K562 (cell line): ENCODE results near the gene ELK4. TPM values are rescaled to one million over a fixed set of nuclear protein-coding genes. Genes with fewer than 3 reads are reported as not detected.

Experiments used
- ARID2 ChIP-seq: fragments of 450-650 bp; IDR thresholded peaks from 2 replicates; pipeline ENCODE4 v1.6.1; 2017; ENCODE audit warnings: antibody characterized with exemption, mild to moderate bottlenecking
- ETV6 ChIP-seq, 3 experiments: fragments of 150-350 bp in 1 of 3; sonication (generic) in 1 of 3; formaldehyde crosslinking in 1 of 3; IDR thresholded peaks; 2 replicates each; pipeline versions ENCODE4 v1.6.1 to v1.8.0; 2014 to 2022; ENCODE audit warnings: borderline replicate concordance in 2 of 3, low read depth in 2 of 3, antibody characterized with exemption in 1 of 3, low read length in 1 of 3, mild to moderate bottlenecking in 1 of 3, missing genetic modification reagents in 1 of 3
- ILF3 ChIP-seq: fragments of 450-650 bp; IDR thresholded peaks from 2 replicates; pipeline ENCODE4 v1.6.1; 2018; ENCODE audit warnings: antibody characterized with exemption, mild to moderate bottlenecking, moderate library complexity, borderline replicate concordance
- ILK ChIP-seq: fragments of 450-650 bp; IDR thresholded peaks from 2 replicates; pipeline ENCODE4 v1.6.1; 2016; ENCODE audit warnings: missing genetic modification characterization, low read depth, mild to moderate bottlenecking, missing compliant biosample characterization, moderate library complexity, borderline replicate concordance
- MECOM ChIP-seq: fragments of 250-450 bp; sonication (Bioruptor Pico); IDR thresholded peaks from 2 replicates; pipeline ENCODE4 v1.8.0; 2022; ENCODE audit warnings: inconsistent platforms
- MED1 ChIP-seq: sonication (generic); formaldehyde crosslinking; IDR thresholded peaks from 2 replicates; pipeline ENCODE4 v1.8.1; 2023; ENCODE audit warnings: missing genetic modification reagents, borderline replicate concordance
- MXI1 ChIP-seq: IDR thresholded peaks from 2 replicates; pipeline ENCODE4 v1.6.1; 2011; ENCODE audit warnings: low read depth, mild to moderate bottlenecking, improper control_type of control experiment, low read length
- MYC ChIP-seq, 2 experiments: fragments of 250-450 bp in 1 of 2; sonication (Bioruptor Pico) in 1 of 2; IDR thresholded peaks; 2 replicates each; pipeline versions ENCODE4 v1.5.1 to v1.6.1; 2012 to 2021; ENCODE audit warnings: low read depth in 2 of 2, borderline replicate concordance in 1 of 2, improper control_type of control experiment in 1 of 2, low read length in 1 of 2, mild to moderate bottlenecking in 1 of 2, moderate library complexity in 1 of 2
- NFATC3 ChIP-seq: fragments of 450-650 bp; IDR thresholded peaks from 2 replicates; pipeline ENCODE4 v1.6.1; 2017; ENCODE audit warnings: mild to moderate bottlenecking
- PCBP2 ChIP-seq: fragments of 200-400 bp; formaldehyde crosslinking; IDR thresholded peaks from 2 replicates; pipeline ENCODE4 v1.6.1; 2018; ENCODE audit warnings: low read length, low read depth, mild to moderate bottlenecking, moderate library complexity; ENCODE audit not compliant: poor library complexity, severe bottlenecking
- PTBP1 ChIP-seq: fragments of 200-400 bp; formaldehyde crosslinking; IDR thresholded peaks from 2 replicates; pipeline ENCODE4 v1.6.1; 2017; ENCODE audit warnings: low read depth, low read length
- SLC30A9 ChIP-seq: fragments of 250-450 bp; sonication (Bioruptor Pico); IDR thresholded peaks from 2 replicates; pipeline ENCODE4 v1.8.0; 2022; ENCODE audit warnings: mild to moderate bottlenecking, moderate library complexity
- SMARCA4 ChIP-seq: fragments of 450-650 bp; IDR thresholded peaks from 2 replicates; pipeline ENCODE4 v1.6.1; 2016
- TRIM24 ChIP-seq, 2 experiments: fragments of 450-650 bp; IDR thresholded peaks; 2 replicates each; pipeline ENCODE4 v1.6.1; 2016
- ZNF224 ChIP-seq: sonication (generic); formaldehyde crosslinking; IDR thresholded peaks from 2 replicates; pipeline ENCODE4 v1.8.0; 2022; ENCODE audit warnings: mild to moderate bottlenecking, missing genetic modification reagents
- polyA plus RNA-seq, 8 experiments: library from polyadenylated mRNA; depleted of rRNA in 4 of 8; stranded (reverse) in 5 of 8; unstranded in 3 of 8; fragments of >200 nt; fragmentation: Nextera tagmentation in 2 of 8; fragmentation: Illumina TruSeq in 1 of 8; extraction: Ambion mirVana in 2 of 8; extraction: Trizol in 1 of 8; gene quantifications; 2 replicates each; pipeline versions ENCODE4 v1.2.1 to v1.2.3, GENCODE V29; 2011 to 2014; ENCODE audit warnings: inconsistent platforms in 1 of 8, missing spikeins in 1 of 8
- total RNA-seq, 7 experiments: library from RNA; depleted of rRNA in 6 of 7; stranded (reverse); fragments of >200 nt in 6 of 7; fragmentation: Illumina TruSeq in 2 of 7; extraction: Trizol in 2 of 7; gene quantifications; 2 replicates each; pipeline versions ENCODE4 v1.2.1 to v1.2.3, GENCODE V29; 2011 to 2021; ENCODE audit warnings: low replicate concordance in 1 of 7
- TF ChIP-seq, protein P1 (sequence below): sonication (generic); formaldehyde crosslinking; IDR thresholded peaks from 2 replicates; pipeline ENCODE4 v1.8.1; 2023; ENCODE audit warnings: mild to moderate bottlenecking, missing genetic modification reagents
- TF ChIP-seq, protein P2 (sequence below): fragments of 250-450 bp; sonication (Bioruptor Pico); IDR thresholded peaks from 2 replicates; pipeline ENCODE4 v1.4.0; 2020; ENCODE audit warnings: mild to moderate bottlenecking, moderate library complexity
- TF ChIP-seq, protein P3 (sequence below): fragments of 250-450 bp; sonication (Bioruptor Pico); IDR thresholded peaks from 2 replicates; pipeline ENCODE4 v1.8.0; 2021; ENCODE audit warnings: moderate library complexity, mild to moderate bottlenecking, inconsistent platforms

The ELK4 gene
- total and polyA plus RNA-seq, 9 of the 15 experiments (the other 6 are each of a cell fraction or from before 2014, with no cell fraction given) = 2.0 to 21.7 (median 9.2) TPM

DNA sequence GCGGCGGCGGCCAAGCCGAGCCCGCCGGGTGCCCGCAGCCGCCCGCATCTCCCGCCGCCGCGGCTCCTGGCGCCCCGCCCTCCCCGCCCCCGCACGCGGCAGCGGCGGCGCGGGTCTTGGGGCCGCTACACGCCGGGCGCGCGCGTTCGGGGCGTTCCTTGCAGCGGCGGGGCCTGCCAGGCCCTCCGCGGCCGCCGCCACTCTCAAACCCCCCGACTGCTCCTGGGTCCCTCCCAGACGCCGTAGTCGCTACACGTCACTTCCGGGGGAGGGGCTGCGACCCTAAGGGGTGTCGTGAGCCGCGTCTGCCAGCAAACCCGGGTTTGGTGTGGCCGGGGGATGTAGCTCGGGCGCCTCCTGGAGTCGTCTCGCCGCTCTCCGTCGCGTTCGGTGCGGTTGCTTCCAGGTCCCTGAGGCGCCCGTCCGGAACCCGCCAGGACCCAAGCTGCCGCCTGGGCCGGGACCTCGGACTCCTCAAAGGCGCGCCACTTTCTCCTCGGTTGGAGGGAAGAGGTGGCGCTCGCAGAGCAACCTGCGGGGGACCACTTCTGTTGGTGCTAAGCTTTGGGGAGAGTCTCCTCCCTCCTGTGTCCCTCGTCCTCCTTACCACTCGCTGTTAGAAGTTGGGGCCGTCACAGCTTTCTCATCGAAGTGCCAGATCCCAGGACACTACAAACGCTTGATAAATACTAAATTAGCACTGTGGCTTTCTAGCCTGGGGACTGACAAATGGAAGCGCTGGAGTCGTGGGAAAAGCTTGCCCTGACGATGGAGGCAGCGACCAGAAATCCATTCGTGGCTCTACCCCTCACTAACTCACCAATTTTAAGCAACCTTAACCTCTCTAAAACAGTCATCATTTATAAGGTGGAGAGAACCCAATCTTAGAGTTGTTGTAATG lies at the start of gene ELK4 (continued):
- TF ChIP-seq MYC (IDR thresholded peaks at IDR 0.05; ENCODE audit: low read depth, low read length) (peak; percentile 88), MYC (CRISPR knock-in tag; IDR thresholded peaks at IDR 0.05; ENCODE audit: borderline replicate concordance, low read depth) (peak; percentile 76; the same call in 1 of the 2 replicates), MXI1 (no peak), PTBP1 (no peak), MECOM (CRISPR knock-in tag) (no peak), SLC30A9 (CRISPR knock-in tag) (no peak), ARID2 (peak; percentile 72; the same call in 1 of the 2 replicates), TRIM24 (IDR thresholded peaks at IDR 0.05) (no peak), ZNF224 (CRISPR knock-in tag) (no peak), ETV6 (IDR thresholded peaks at IDR 0.05; ENCODE audit: borderline replicate concordance in 1 of 2, low read depth in 2 of 2, low read length in 1 of 2) (0 out of 4 replicates have a peak, but pooled peaks of 1 of the 2 experiments have one; percentile 37), ETV6 (CRISPR knock-in tag; IDR thresholded peaks at IDR 0.05; ENCODE audit: borderline replicate concordance) (no peak), ILF3 (no peak; the same call in 1 of the 2 replicates), SMARCA4 (peak; percentile 41; the same call in 1 of the 2 replicates), NFATC3 (no peak), ILK (tag) (no peak), PCBP2 (no peak), MED1 (CRISPR knock-in tag) (no peak)
- TF ChIP-seq, protein P1, sequence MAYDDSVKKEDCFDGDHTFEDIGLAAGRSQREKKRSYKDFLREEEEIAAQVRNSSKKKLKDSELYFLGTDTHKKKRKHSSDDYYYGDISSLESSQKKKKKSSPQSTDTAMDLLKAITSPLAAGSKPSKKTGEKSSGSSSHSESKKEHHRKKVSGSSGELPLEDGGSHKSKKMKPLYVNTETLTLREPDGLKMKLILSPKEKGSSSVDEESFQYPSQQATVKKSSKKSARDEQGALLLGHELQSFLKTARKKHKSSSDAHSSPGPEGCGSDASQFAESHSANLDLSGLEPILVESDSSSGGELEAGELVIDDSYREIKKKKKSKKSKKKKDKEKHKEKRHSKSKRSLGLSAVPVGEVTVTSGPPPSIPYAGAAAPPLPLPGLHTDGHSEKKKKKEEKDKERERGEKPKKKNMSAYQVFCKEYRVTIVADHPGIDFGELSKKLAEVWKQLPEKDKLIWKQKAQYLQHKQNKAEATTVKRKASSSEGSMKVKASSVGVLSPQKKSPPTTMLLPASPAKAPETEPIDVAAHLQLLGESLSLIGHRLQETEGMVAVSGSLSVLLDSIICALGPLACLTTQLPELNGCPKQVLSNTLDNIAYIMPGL (CRISPR knock-in tag) = no peak
- TF ChIP-seq, protein P2, sequence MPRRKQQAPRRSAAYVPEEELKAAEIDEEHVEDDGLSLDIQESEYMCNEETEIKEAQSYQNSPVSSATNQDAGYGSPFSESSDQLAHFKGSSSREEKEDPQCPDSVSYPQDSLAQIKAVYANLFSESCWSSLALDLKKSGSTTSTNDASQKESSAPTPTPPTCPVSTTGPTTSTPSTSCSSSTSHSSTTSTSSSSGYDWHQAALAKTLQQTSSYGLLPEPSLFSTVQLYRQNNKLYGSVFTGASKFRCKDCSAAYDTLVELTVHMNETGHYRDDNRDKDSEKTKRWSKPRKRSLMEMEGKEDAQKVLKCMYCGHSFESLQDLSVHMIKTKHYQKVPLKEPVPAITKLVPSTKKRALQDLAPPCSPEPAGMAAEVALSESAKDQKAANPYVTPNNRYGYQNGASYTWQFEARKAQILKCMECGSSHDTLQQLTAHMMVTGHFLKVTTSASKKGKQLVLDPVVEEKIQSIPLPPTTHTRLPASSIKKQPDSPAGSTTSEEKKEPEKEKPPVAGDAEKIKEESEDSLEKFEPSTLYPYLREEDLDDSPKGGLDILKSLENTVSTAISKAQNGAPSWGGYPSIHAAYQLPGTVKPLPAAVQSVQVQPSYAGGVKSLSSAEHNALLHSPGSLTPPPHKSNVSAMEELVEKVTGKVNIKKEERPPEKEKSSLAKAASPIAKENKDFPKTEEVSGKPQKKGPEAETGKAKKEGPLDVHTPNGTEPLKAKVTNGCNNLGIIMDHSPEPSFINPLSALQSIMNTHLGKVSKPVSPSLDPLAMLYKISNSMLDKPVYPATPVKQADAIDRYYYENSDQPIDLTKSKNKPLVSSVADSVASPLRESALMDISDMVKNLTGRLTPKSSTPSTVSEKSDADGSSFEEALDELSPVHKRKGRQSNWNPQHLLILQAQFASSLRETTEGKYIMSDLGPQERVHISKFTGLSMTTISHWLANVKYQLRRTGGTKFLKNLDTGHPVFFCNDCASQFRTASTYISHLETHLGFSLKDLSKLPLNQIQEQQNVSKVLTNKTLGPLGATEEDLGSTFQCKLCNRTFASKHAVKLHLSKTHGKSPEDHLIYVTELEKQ (CRISPR knock-in tag) = no peak
- TF ChIP-seq, protein P3, sequence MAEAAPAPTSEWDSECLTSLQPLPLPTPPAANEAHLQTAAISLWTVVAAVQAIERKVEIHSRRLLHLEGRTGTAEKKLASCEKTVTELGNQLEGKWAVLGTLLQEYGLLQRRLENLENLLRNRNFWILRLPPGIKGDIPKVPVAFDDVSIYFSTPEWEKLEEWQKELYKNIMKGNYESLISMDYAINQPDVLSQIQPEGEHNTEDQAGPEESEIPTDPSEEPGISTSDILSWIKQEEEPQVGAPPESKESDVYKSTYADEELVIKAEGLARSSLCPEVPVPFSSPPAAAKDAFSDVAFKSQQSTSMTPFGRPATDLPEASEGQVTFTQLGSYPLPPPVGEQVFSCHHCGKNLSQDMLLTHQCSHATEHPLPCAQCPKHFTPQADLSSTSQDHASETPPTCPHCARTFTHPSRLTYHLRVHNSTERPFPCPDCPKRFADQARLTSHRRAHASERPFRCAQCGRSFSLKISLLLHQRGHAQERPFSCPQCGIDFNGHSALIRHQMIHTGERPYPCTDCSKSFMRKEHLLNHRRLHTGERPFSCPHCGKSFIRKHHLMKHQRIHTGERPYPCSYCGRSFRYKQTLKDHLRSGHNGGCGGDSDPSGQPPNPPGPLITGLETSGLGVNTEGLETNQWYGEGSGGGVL (CRISPR knock-in tag) = no peak
